Esophagus squamous epithelium (tissue), 5 donors: ENCODE measurements around the gene ALDH5A1. TPM values are rescaled to one million over a fixed set of nuclear protein-coding genes. Genes with fewer than 3 reads are reported as not detected.

Source experiments
- DNase-seq: peaks from one replicate; lab custom pipeline; 2025; lab: John Stamatoyannopoulos, UW
- H3K27ac ChIP-seq, 4 donors: fragments of 200-600 bp; sonication (generic); one replicate each; pipeline ENCODE4 v1.5.1; 2016 to 2019; ENCODE audit warnings: mild to moderate bottlenecking in 1 of 4
- H3K27me3 ChIP-seq, 4 donors: fragments of 200-600 bp; sonication (generic); 1 replicate in 3 of 4; 2 replicates in 1 of 4; pipeline versions ENCODE4 v1.5.1 to v1.6.0; 2017 to 2021; ENCODE audit warnings: antibody characterized with exemption in 1 of 4
- H3K36me3 ChIP-seq, 3 donors: fragments of 200-600 bp; sonication (generic); one replicate each; pipeline ENCODE4 v1.5.1; 2016 to 2019
- H3K4me1 ChIP-seq, 3 donors: fragments of 200-600 bp; sonication (generic); one replicate each; pipeline ENCODE4 v1.5.1; 2017 to 2019
- H3K4me3 ChIP-seq, 4 donors: fragments of 200-600 bp; sonication (generic); 1 replicate in 3 of 4; 2 replicates in 1 of 4; pipeline ENCODE4 v1.5.1; 2016 to 2019; ENCODE audit warnings: mild to moderate bottlenecking in 2 of 4, moderate library complexity in 1 of 4
- H3K9me3 ChIP-seq, 3 donors: fragments of 200-600 bp; sonication (generic); one replicate each; pipeline ENCODE4 v1.5.1; 2016 to 2019
- CTCF ChIP-seq, 6 experiments: fragments of 450-650 bp in 4 of 6; fragments of 200-600 bp in 2 of 6; sonication (generic) in 2 of 6; IDR thresholded peaks; one replicate each; pipeline ENCODE4 v1.5.1; 2016 to 2019; ENCODE audit warnings: antibody characterized with exemption in 6 of 6, mild to moderate bottlenecking in 4 of 6, moderate library complexity in 4 of 6
- POLR2A ChIP-seq, 4 donors: fragments of 450-650 bp; IDR thresholded peaks; one replicate each; pipeline ENCODE4 v1.6.1; 2017; ENCODE audit warnings: antibody characterized with exemption in 4 of 4, mild to moderate bottlenecking in 4 of 4, moderate library complexity in 3 of 4
- WGBS, 2 donors: methylation state at CpG; one replicate each; pipeline ENCODE4 v1.1.5; 2018; 5-methylcytosine and 5-hydroxymethylcytosine counted together
- intact Hi-C: fragments of 100-400 bp; cut with DNase I; formaldehyde crosslinking; loops from one replicate; pipeline ENCODE4 v1.15.0; 2022
- total RNA-seq, 4 donors: library from RNA; depleted of rRNA; stranded (reverse); fragments of >200 nt; gene quantifications; one replicate each; pipeline ENCODE4 v1.1.0, GENCODE V29; 2016
- donor health status: DM: yes; HTN: yes; CAD: no.

The ALDH5A1 gene
- total RNA-seq, 4 donors from 2014 or later: 4.0 to 9.6 (median 6.0) TPM

- Histone ChIP-seq H3K4me3 (no peak overlapping the region), H3K27me3 (peaks cover 0 to 13% (median 0%) of the 10 kb centered on the region in 4 donors), H3K9me3 (no peaks in the 10 kb centered on the region), H3K36me3 (no peaks in the 10 kb centered on the region), H3K4me1 (no peaks in the 10 kb centered on the region), H3K27ac (no peak overlapping the region)
- no peak for DNase-seq
- TF ChIP-seq POLR2A (IDR thresholded peaks at IDR 0.05) (no peak), CTCF (IDR thresholded peaks at IDR 0.05) (no peak)
- intact Hi-C loops: no loop called here
- 87 to 100% methylated on average over 1 of the region's 1 CpG for WGBS, 2 donors
Observed at GRCh38 chr6:24549158-24549557, 54.4 kb downstream of the ALDH5A1 start.

GRCh38 chr6:24549674-24550353 lies 55.0 kb downstream of the ALDH5A1 start:
- Histone ChIP-seq H3K4me3 (no peak overlapping the region), H3K9me3 (no peaks in the 10 kb centered on the region), H3K4me1 (no peaks in the 10 kb centered on the region), H3K27me3 (peaks cover 0 to 13% (median 0%) of the 10 kb centered on the region in 4 donors), H3K27ac (no peak overlapping the region), H3K36me3 (no peaks in the 10 kb centered on the region)
- DNase-seq: no peak
- 63 to 86% methylated on average over 13 of the region's 13 CpGs for WGBS, 2 donors
- no peak for TF ChIP-seq CTCF (IDR thresholded peaks at IDR 0.05)
- TF ChIP-seq POLR2A (IDR thresholded peaks at IDR 0.05): no peak
- intact Hi-C loops: no loop called here

GRCh38 chr6:24551139-24551538 lies 56.4 kb downstream of the ALDH5A1 start:
- no peaks in the 10 kb centered on the region for H3K9me3 ChIP-seq
- no peaks in the 10 kb centered on the region for H3K36me3 ChIP-seq
- DNase-seq: no peak
- no peaks in the 10 kb centered on the region for H3K4me1 ChIP-seq
- intact Hi-C loops: no loop called here
- H3K27me3 ChIP-seq: peaks cover 0 to 10% (median 0%) of the 10 kb centered on the region in 4 donors
- WGBS, 2 donors: 77 to 90% methylated on average over 5 of the region's 5 CpGs
- H3K4me3 ChIP-seq: no peak overlapping the region
- no peak overlapping the region for H3K27ac ChIP-seq
- TF ChIP-seq CTCF (IDR thresholded peaks at IDR 0.05): no peak
- TF ChIP-seq POLR2A (IDR thresholded peaks at IDR 0.05): no peak

GRCh38 chr6:24554474-24554873 lies 59.7 kb downstream of the ALDH5A1 start:
- no peaks in the 10 kb centered on the region for H3K9me3 ChIP-seq
- no peaks in the 10 kb centered on the region for H3K36me3 ChIP-seq
- H3K27me3 ChIP-seq: no peaks in the 10 kb centered on the region
- H3K27ac ChIP-seq: no peak overlapping the region
- intact Hi-C loops: no loop called here
- TF ChIP-seq CTCF (IDR thresholded peaks at IDR 0.05) (no peak), POLR2A (IDR thresholded peaks at IDR 0.05) (no peak)
- WGBS, 2 donors: 67 to 92% methylated on average over 1 of the region's 1 CpG
- DNase-seq: no peak
- H3K4me1 ChIP-seq: no peaks in the 10 kb centered on the region
- no peak overlapping the region for H3K4me3 ChIP-seq

GRCh38 chr6:24558516-24558915 lies 63.7 kb downstream of the ALDH5A1 start:
- no peaks in the 10 kb centered on the region for H3K9me3 ChIP-seq
- no peaks in the 10 kb centered on the region for H3K4me1 ChIP-seq
- no peak overlapping the region for H3K27ac ChIP-seq
- TF ChIP-seq POLR2A (IDR thresholded peaks at IDR 0.05): no peak
- no peak for TF ChIP-seq CTCF (IDR thresholded peaks at IDR 0.05)
- H3K4me3 ChIP-seq: no peak overlapping the region
- intact Hi-C loops: no loop called here
- H3K36me3 ChIP-seq: no peaks in the 10 kb centered on the region
- no peak for DNase-seq
- H3K27me3 ChIP-seq: no peaks in the 10 kb centered on the region
